ENCODE data around the gene SCP2D1. TPM values are rescaled to one million over a fixed set of nuclear protein-coding genes. Genes with fewer than 3 reads are reported as not detected.
"Not testable (repeated sequence)": the region's sequence is repeated elsewhere in the genome, so short reads cannot be mapped to it uniquely, and the experiment has no call there.

Gene SCP2D1
- total RNA-seq, 1 donor from 2014 or later, result not detected

GRCh38 chr20:18778690-18779392, 34.7 kb upstream of the SCP2D1 start:
- ChIA-PET CTCF (no interaction called here), POLR2A (no interaction called here)
- no peak for TF ChIP-seq CTCF (IDR thresholded peaks at IDR 0.05)
- ATAC-seq (ENCODE audit: low read depth) (no peak), DNase-seq (no peak)
- intact Hi-C loops (cut with micrococcal nuclease), result no loop called here
- H3K27ac Mint-ChIP-seq, result no peak overlapping the region
- H3K27me3 Mint-ChIP-seq, result peaks cover 4% of the 10 kb centered on the region
- H3K4me1 Mint-ChIP-seq, result no peaks in the 10 kb centered on the region
- H3K36me3 Mint-ChIP-seq (ENCODE audit: low read depth), result no peaks in the 10 kb centered on the region
- no peak overlapping the region for H3K4me3 Mint-ChIP-seq
- H3K9me3 Mint-ChIP-seq, result no peaks in the 10 kb centered on the region

GRCh38 chr20:18780385-18781130, 33.0 kb upstream of the SCP2D1 start:
- DNase-seq (no peak), ATAC-seq (ENCODE audit: low read depth) (no peak)
- Mint-ChIP-seq H3K27me3 (peaks cover 2% of the 10 kb centered on the region), H3K27ac (no peak overlapping the region), H3K9me3 (no peaks in the 10 kb centered on the region), H3K4me1 (no peaks in the 10 kb centered on the region), H3K36me3 (ENCODE audit: low read depth) (no peaks in the 10 kb centered on the region), H3K4me3 (no peak overlapping the region)
- intact Hi-C loops (cut with micrococcal nuclease), result no loop called here
- POLR2A ChIA-PET, result no interaction called here
- CTCF ChIA-PET, result no interaction called here
- no peak for TF ChIP-seq CTCF (IDR thresholded peaks at IDR 0.05)

DNA sequence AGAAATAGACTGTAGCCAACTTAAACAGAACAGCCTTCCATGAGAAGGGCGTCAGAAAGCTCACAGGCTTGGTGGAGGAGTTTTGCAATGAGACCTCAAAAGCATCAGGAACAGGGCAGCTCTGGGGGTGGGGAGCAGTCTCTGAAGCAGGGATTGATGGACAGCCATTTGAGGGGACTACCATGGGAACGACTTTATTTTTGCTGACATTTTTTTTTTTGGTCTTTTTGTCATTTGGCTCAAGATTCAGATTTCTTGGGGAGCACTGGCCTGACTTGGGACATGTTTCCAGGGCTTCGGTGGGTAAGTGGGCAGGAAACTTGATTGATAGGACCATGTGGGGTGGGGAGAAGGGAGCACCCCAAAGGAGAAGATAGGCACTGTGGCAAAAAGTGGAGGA, 32.1 kb upstream of the SCP2D1 start:
- no peak for DNase-seq
- no peaks in the 10 kb centered on the region for H3K36me3 Mint-ChIP-seq (ENCODE audit: low read depth)
- TF ChIP-seq CTCF (IDR thresholded peaks at IDR 0.05), result no peak
- no peak overlapping the region for H3K27ac Mint-ChIP-seq
- ChIA-PET POLR2A (no interaction called here), CTCF (no interaction called here)
- no peaks in the 10 kb centered on the region for H3K9me3 Mint-ChIP-seq
- H3K27me3 Mint-ChIP-seq, result peaks cover 4% of the 10 kb centered on the region
- no peaks in the 10 kb centered on the region for H3K4me1 Mint-ChIP-seq
- intact Hi-C loops (cut with micrococcal nuclease), result no loop called here
- ATAC-seq (ENCODE audit: low read depth), result no peak
- no peak overlapping the region for H3K4me3 Mint-ChIP-seq

DNA sequence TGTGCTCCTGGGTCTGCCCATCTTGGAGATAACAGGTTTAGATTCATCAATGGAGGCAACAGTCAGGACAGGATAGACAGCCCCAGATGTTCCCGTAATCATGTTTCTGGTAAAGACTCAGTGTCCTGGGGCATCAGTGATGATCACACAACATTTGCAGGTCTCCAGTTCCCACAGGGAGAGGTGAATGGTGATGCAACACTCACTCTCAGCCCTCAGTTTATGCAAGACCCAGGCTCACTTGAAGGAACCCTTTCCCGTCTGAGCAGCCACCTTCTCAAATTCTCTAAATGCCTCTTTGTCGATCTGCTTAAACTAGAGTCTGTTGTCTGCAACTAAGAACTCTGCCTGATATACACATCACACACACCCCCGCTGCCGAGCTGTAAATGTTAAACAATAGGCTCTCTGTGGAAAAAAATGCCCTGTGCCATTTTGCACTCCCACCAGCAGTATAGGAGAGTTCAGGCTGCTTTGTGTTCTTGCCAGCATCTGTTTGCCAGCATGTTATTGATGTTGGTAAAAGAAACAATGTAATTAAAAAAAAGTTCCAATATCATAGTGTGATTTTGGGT, 30.1 kb upstream of the SCP2D1 start:
- H3K27me3 Mint-ChIP-seq, result peaks cover 11% of the 10 kb centered on the region
- H3K4me3 Mint-ChIP-seq, result no peak overlapping the region
- CTCF ChIA-PET, result no interaction called here
- TF ChIP-seq CTCF (IDR thresholded peaks at IDR 0.05), result no peak
- intact Hi-C loops (cut with micrococcal nuclease), result no loop called here
- no peak overlapping the region for H3K27ac Mint-ChIP-seq
- POLR2A ChIA-PET, result no interaction called here
- H3K36me3 Mint-ChIP-seq (ENCODE audit: low read depth), result no peaks in the 10 kb centered on the region
- peaks cover 2% of the 10 kb centered on the region for H3K9me3 Mint-ChIP-seq
- no peaks in the 10 kb centered on the region for H3K4me1 Mint-ChIP-seq
- no peak for DNase-seq
- no peak for ATAC-seq (ENCODE audit: low read depth)

DNA sequence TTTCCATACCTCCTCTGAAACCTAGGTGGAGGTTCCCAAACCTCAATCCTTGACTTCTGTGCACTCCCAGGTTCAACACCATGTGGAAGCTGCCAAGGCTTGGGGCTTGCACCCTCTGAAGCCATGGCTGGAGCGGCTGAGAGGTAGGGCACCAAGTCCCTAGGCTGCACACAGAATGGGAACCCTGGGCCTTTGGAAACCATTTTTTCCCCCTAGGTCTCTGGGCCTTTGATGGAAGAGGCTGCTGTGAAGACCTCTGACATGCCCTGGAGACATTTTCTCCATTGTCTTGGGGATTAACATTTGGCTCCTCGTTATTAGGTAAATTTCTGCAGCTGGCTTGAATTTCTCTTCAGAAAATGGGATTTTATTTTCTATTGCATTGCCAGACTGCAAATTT, 26.5 kb upstream of the SCP2D1 start:
- intact Hi-C loops (cut with micrococcal nuclease); POLR2A ChIA-PET; ATAC-seq (ENCODE audit: low read depth); H3K4me3 Mint-ChIP-seq; H3K36me3 Mint-ChIP-seq (ENCODE audit: low read depth); H3K4me1 Mint-ChIP-seq; DNase-seq; H3K27ac Mint-ChIP-seq; H3K9me3 Mint-ChIP-seq; CTCF ChIA-PET: not testable (repeated sequence)
- peaks cover 18% of the 10 kb centered on the region for H3K27me3 Mint-ChIP-seq
